SK-N-SH treated with all-trans-retinoic acid at 6 μM for 48 hours (cell line): ENCODE data around the gene CLCNKA.

Experiments used
- ATAC-seq: fragments of 200-7000 bp; cut with Tn5 transposase; 3 replicates; pipeline ENCODE4 v1.9.1; 2020; ENCODE audit warnings: mild to moderate bottlenecking, moderate library complexity
- ARNTL ChIP-seq: fragments of 450-650 bp; formaldehyde crosslinking; IDR thresholded peaks from 2 replicates; pipeline ENCODE4 v1.5.0; 2020; ENCODE audit warnings: low read depth, mild to moderate bottlenecking, moderate library complexity, borderline replicate concordance
- BACH2 ChIP-seq: fragments of 250-450 bp; sonication (Bioruptor Pico); IDR thresholded peaks from 2 replicates; pipeline ENCODE4 v1.9.0; 2021; ENCODE audit warnings: mild to moderate bottlenecking, borderline replicate concordance
- CREB5 ChIP-seq: fragments of 250-450 bp; sonication (Bioruptor Pico); IDR thresholded peaks from 2 replicates; pipeline ENCODE4 v1.5.1; 2020; ENCODE audit warnings: low read depth, mild to moderate bottlenecking, moderate library complexity
- CSDC2 ChIP-seq: fragments of 250-450 bp; sonication (Bioruptor Pico); IDR thresholded peaks from 2 replicates; pipeline ENCODE4 v1.5.0; 2020; ENCODE audit warnings: mild to moderate bottlenecking, moderate library complexity
- CSRNP3 ChIP-seq: fragments of 250-450 bp; sonication (Bioruptor Pico); IDR thresholded peaks from 2 replicates; pipeline ENCODE4 v1.5.1; 2021; ENCODE audit warnings: mild to moderate bottlenecking, moderate library complexity
- ESRRG ChIP-seq: fragments of 250-450 bp; sonication (Bioruptor Pico); IDR thresholded peaks from 2 replicates; pipeline ENCODE4 v1.6.1; 2021; ENCODE audit warnings: mild to moderate bottlenecking
- GLIS3 ChIP-seq: fragments of 250-450 bp; sonication (Bioruptor Pico); IDR thresholded peaks from 2 replicates; pipeline ENCODE4 v1.5.0; 2020; ENCODE audit warnings: mild to moderate bottlenecking, moderate library complexity
- ISL1 ChIP-seq: fragments of 250-450 bp; sonication (Bioruptor Pico); IDR thresholded peaks from 2 replicates; pipeline ENCODE4 v2.1.2; 2022; ENCODE audit warnings: mild to moderate bottlenecking, moderate library complexity
- OSR1 ChIP-seq: fragments of 250-450 bp; sonication (Bioruptor Pico); IDR thresholded peaks from 2 replicates; pipeline ENCODE4 v1.8.0; 2022; ENCODE audit warnings: moderate library complexity, mild to moderate bottlenecking, inconsistent platforms
- PATZ1 ChIP-seq: fragments of 250-450 bp; sonication (Bioruptor Pico); IDR thresholded peaks from 2 replicates; pipeline ENCODE4 v1.8.0; 2020; ENCODE audit warnings: mild to moderate bottlenecking, moderate library complexity, borderline replicate concordance
- POU6F1 ChIP-seq: fragments of 250-450 bp; sonication (Bioruptor Pico); IDR thresholded peaks from 2 replicates; pipeline ENCODE4 v1.8.0; 2021; ENCODE audit warnings: low read depth, mild to moderate bottlenecking, moderate library complexity, borderline replicate concordance
- PPARA ChIP-seq: fragments of 250-450 bp; sonication (Bioruptor Pico); IDR thresholded peaks from 2 replicates; pipeline ENCODE4 v1.5.0; 2020; ENCODE audit warnings: mild to moderate bottlenecking, borderline replicate concordance
- RARB ChIP-seq: fragments of 250-450 bp; sonication (Bioruptor Pico); IDR thresholded peaks from 2 replicates; pipeline ENCODE4 v1.8.0; 2021; ENCODE audit warnings: mild to moderate bottlenecking, moderate library complexity
- SNAI2 ChIP-seq: fragments of 250-450 bp; sonication (Bioruptor Pico); IDR thresholded peaks from 2 replicates; pipeline ENCODE4 v1.5.0; 2020; ENCODE audit warnings: mild to moderate bottlenecking, moderate library complexity
- TCF4 ChIP-seq: fragments of 250-450 bp; sonication (Bioruptor Pico); IDR thresholded peaks from 2 replicates; pipeline ENCODE4 v1.8.0; 2021; ENCODE audit warnings: mild to moderate bottlenecking, moderate library complexity, borderline replicate concordance
- TOX ChIP-seq: fragments of 250-450 bp; sonication (Bioruptor Pico); IDR thresholded peaks from 2 replicates; pipeline ENCODE4 v1.8.0; 2021; ENCODE audit warnings: mild to moderate bottlenecking, moderate library complexity, borderline replicate concordance
- TSHZ2 ChIP-seq: fragments of 250-450 bp; sonication (Bioruptor Pico); IDR thresholded peaks from 2 replicates; pipeline ENCODE4 v1.5.0; 2020; ENCODE audit warnings: mild to moderate bottlenecking, moderate library complexity
- ZC3H10 ChIP-seq: fragments of 250-450 bp; sonication (Bioruptor Pico); IDR thresholded peaks from 2 replicates; pipeline ENCODE4 v1.5.1; 2021; ENCODE audit warnings: mild to moderate bottlenecking, moderate library complexity
- ZFP3 ChIP-seq: fragments of 250-450 bp; sonication (Bioruptor Pico); IDR thresholded peaks from 2 replicates; pipeline ENCODE4 v1.5.0; 2020; ENCODE audit warnings: mild to moderate bottlenecking, moderate library complexity
- ZFP30 ChIP-seq: fragments of 450-650 bp; formaldehyde crosslinking; IDR thresholded peaks from 2 replicates; pipeline ENCODE4 v1.5.0; 2022; ENCODE audit warnings: mild to moderate bottlenecking, moderate library complexity
- ZNF565 ChIP-seq: fragments of 450-650 bp; formaldehyde crosslinking; conservative IDR thresholded peaks from 2 replicates; pipeline ENCODE4 v1.5.0; 2020; ENCODE audit warnings: low read depth, mild to moderate bottlenecking, moderate library complexity
- ZNF70 ChIP-seq: fragments of 450-650 bp; formaldehyde crosslinking; IDR thresholded peaks from 2 replicates; pipeline ENCODE4 v1.5.0; 2020; ENCODE audit warnings: mild to moderate bottlenecking, moderate library complexity
- ZNF8 ChIP-seq: fragments of 450-650 bp; formaldehyde crosslinking; IDR thresholded peaks from 2 replicates; pipeline ENCODE4 v1.5.0; 2020; ENCODE audit warnings: mild to moderate bottlenecking, moderate library complexity

CLCNKA gene

GRCh38 chr1:16066245-16066644, 44.4 kb downstream of the CLCNKA start:
- ATAC-seq = no peak
- TF ChIP-seq ZNF70 (CRISPR knock-in tag) (no peak), SNAI2 (CRISPR knock-in tag) (no peak), OSR1 (CRISPR knock-in tag) (no peak), ZNF8 (CRISPR knock-in tag) (no peak), POU6F1 (no peak), ZFP30 (CRISPR knock-in tag) (no peak), PPARA (CRISPR knock-in tag) (no peak), BACH2 (no peak), ZC3H10 (no peak), ESRRG (no peak), GLIS3 (CRISPR knock-in tag) (no peak), TOX (CRISPR knock-in tag) (no peak), ZFP3 (CRISPR knock-in tag) (no peak), CSRNP3 (CRISPR knock-in tag) (no peak), ZNF565 (CRISPR knock-in tag) (no peak), RARB (CRISPR knock-in tag) (no peak)

GRCh38 chr1:16067127-16067768, 45.4 kb downstream of the CLCNKA start:
- TF ChIP-seq CREB5 (CRISPR knock-in tag) = no peak
- TF ChIP-seq TCF4 (CRISPR knock-in tag) = no peak
- no peak for ATAC-seq

- no peak for ATAC-seq
- TF ChIP-seq PATZ1 (CRISPR knock-in tag) = no peak
- no peak for TF ChIP-seq TSHZ2 (CRISPR knock-in tag)
- TF ChIP-seq ZNF8 (CRISPR knock-in tag) = no peak
- no peak for TF ChIP-seq ZC3H10
- no peak for TF ChIP-seq PPARA (CRISPR knock-in tag)
- no peak for TF ChIP-seq OSR1 (CRISPR knock-in tag)
- TF ChIP-seq ISL1 (CRISPR knock-in tag) = no peak
- TF ChIP-seq TCF4 (CRISPR knock-in tag) = no peak
- TF ChIP-seq SNAI2 (CRISPR knock-in tag) = no peak
- TF ChIP-seq TOX (CRISPR knock-in tag) = no peak
- TF ChIP-seq GLIS3 (CRISPR knock-in tag) = no peak
- TF ChIP-seq CSDC2 = no peak
- no peak for TF ChIP-seq ESRRG
- TF ChIP-seq ARNTL = no peak
- TF ChIP-seq ZNF565 (CRISPR knock-in tag) = no peak
- no peak for TF ChIP-seq BACH2
- TF ChIP-seq CREB5 (CRISPR knock-in tag) = no peak
- TF ChIP-seq ZFP3 (CRISPR knock-in tag) = no peak
- TF ChIP-seq ZNF70 (CRISPR knock-in tag) = no peak
Measured at GRCh38 chr1:16067933-16068332, 46.1 kb downstream of the CLCNKA start.
